IMR-90 (cell line): Measurements from ENCODE around the gene H6PD. TPM values are rescaled to one million over a fixed set of nuclear protein-coding genes. Genes with fewer than 3 reads are reported as not detected.
A peak's percentile ranks its signal among the peaks of the same experiment; 100 is the strongest.

Source experiments
- ATAC-seq: fragments of 200-7000 bp; cut with Tn5 transposase; 2 replicates; pipeline ENCODE4 v1.9.1; 2020; ENCODE audit warnings: low read depth, mild to moderate bottlenecking, moderate library complexity
- BruUV-seq: library from RNA; stranded (reverse); fragments of 400-500 nt; replicated peaks from 2 replicates; lab custom pipeline; 2021; lab: Mats Ljungman, UMichigan
- CTCF ChIA-PET: fragments of 300-600 bp; formaldehyde crosslinking; extraction: SDS; loops from one replicate; lab custom pipeline; 2021; ENCODE audit warnings: antibody characterized with exemption; lab: Yijun Ruan, JAX
- POLR2A ChIA-PET: fragments of 300-600 bp; sonication (Branson Sonifier 250); formaldehyde crosslinking; loops from one replicate; lab custom pipeline; 2022; ENCODE audit warnings: antibody characterized with exemption; ENCODE audit not compliant: unreplicated experiment; lab: Charles Lee
- DNase-seq: peaks from one replicate; pipeline ENCODE4 v3.0.0; 2013
- H2AFZ ChIP-seq: replicated peaks from 2 replicates; pipeline ENCODE3; 2013; ENCODE audit warnings: low read length, mild to moderate bottlenecking; ENCODE audit not compliant: poor library complexity
- H2AK5ac ChIP-seq: 2 replicates; pipeline ENCODE4 v1.6.1; 2013; ENCODE audit warnings: low read depth, low read length, inconsistent platforms
- H2AK9ac ChIP-seq: replicated peaks from 2 replicates; pipeline ENCODE3; 2013; ENCODE audit warnings: mild to moderate bottlenecking, low read depth, low read length, moderate library complexity; ENCODE audit not compliant: poor library complexity
- H2BK120ac ChIP-seq: 2 replicates; pipeline ENCODE4 v1.6.1; 2013; ENCODE audit warnings: low read depth, low read length, inconsistent platforms
- H2BK15ac ChIP-seq: 3 replicates; pipeline ENCODE4 v1.6.1; 2013; ENCODE audit warnings: low read depth, low read length, inconsistent platforms
- H2BK20ac ChIP-seq: 2 replicates; pipeline ENCODE4 v1.6.1; 2013; ENCODE audit warnings: low read depth, mild to moderate bottlenecking, inconsistent platforms, low read length, moderate library complexity
- H2BK5ac ChIP-seq: 2 replicates; pipeline ENCODE4 v1.6.1; 2013; ENCODE audit warnings: mild to moderate bottlenecking, low read depth, low read length, inconsistent platforms; ENCODE audit not compliant: poor library complexity, severe bottlenecking
- H3K14ac ChIP-seq: replicated peaks from 2 replicates; pipeline ENCODE4 v1.6.1; 2013; ENCODE audit warnings: low read depth, low read length, inconsistent platforms
- H3K18ac ChIP-seq: 2 replicates; pipeline ENCODE4 v1.6.1; 2013; ENCODE audit warnings: low read depth, low read length, control low read depth
- H3K23ac ChIP-seq: 2 replicates; pipeline ENCODE4 v1.6.1; 2013; ENCODE audit warnings: low read depth, low read length, inconsistent platforms
- H3K27ac ChIP-seq: 2 replicates; pipeline ENCODE4 v1.5.1; 2013; ENCODE audit warnings: mild to moderate bottlenecking, control low read depth, low read length; ENCODE audit not compliant: insufficient read depth
- H3K27me3 ChIP-seq: 2 replicates; pipeline ENCODE4 v1.6.1; 2013; ENCODE audit warnings: low read length; ENCODE audit not compliant: control insufficient read depth, insufficient read depth
- H3K36me3 ChIP-seq: 2 replicates; pipeline ENCODE4 v1.6.1; 2013; ENCODE audit warnings: low read length, mixed read lengths; ENCODE audit not compliant: control insufficient read depth, insufficient read depth
- H3K4ac ChIP-seq: 2 replicates; pipeline ENCODE4 v1.6.1; 2013; ENCODE audit warnings: low read depth, low read length, inconsistent platforms
- H3K4me1 ChIP-seq: 2 replicates; pipeline ENCODE4 v1.6.1; 2013; ENCODE audit warnings: low read length, mixed read lengths; ENCODE audit not compliant: control insufficient read depth, insufficient read depth
- H3K4me2 ChIP-seq: 2 replicates; pipeline ENCODE4 v1.6.1; 2013; ENCODE audit warnings: low read depth, mild to moderate bottlenecking, control low read depth, low read length, moderate library complexity
- H3K4me3 ChIP-seq: 2 replicates; pipeline ENCODE4 v1.5.1; 2013; ENCODE audit warnings: low read depth, mild to moderate bottlenecking, control low read depth, low read length, moderate library complexity; ENCODE audit not compliant: insufficient read depth
- H3K56ac ChIP-seq: 2 replicates; pipeline ENCODE4 v1.6.1; 2013; ENCODE audit warnings: low read length, inconsistent platforms; ENCODE audit not compliant: insufficient read depth; ENCODE audit errors: extremely low read depth
- H3K79me1 ChIP-seq, 2 experiments: 2 replicates each; pipeline ENCODE4 v1.6.1; 2013; ENCODE audit warnings: low read length in 2 of 2, inconsistent platforms in 1 of 2, low read depth in 1 of 2
- H3K9ac ChIP-seq: 2 replicates; pipeline ENCODE4 v1.6.1; 2013; ENCODE audit warnings: low read depth, low read length, control low read depth
- H3K9me1 ChIP-seq: 2 replicates; pipeline ENCODE4 v1.6.1; 2013; ENCODE audit warnings: low read length, inconsistent platforms; ENCODE audit not compliant: insufficient read depth
- H3K9me3 ChIP-seq: 2 replicates; pipeline ENCODE4 v1.6.1; 2013; ENCODE audit warnings: low read length; ENCODE audit not compliant: control insufficient read depth, insufficient read depth
- H4K20me1 ChIP-seq: 2 replicates; pipeline ENCODE4 v1.6.1; 2013; ENCODE audit warnings: low read length, inconsistent platforms; ENCODE audit not compliant: insufficient read depth
- H4K5ac ChIP-seq: 2 replicates; pipeline ENCODE4 v1.6.1; 2013; ENCODE audit warnings: mild to moderate bottlenecking, low read depth, low read length, control low read depth
- H4K8ac ChIP-seq, 2 experiments: 2 replicates each; pipeline ENCODE4 v1.6.1; 2013; ENCODE audit warnings: low read depth in 2 of 2, low read length in 2 of 2, control low read depth in 1 of 2, inconsistent platforms in 1 of 2
- H4K91ac ChIP-seq: 2 replicates; pipeline ENCODE4 v1.6.1; 2013; ENCODE audit warnings: low read depth, low read length, inconsistent platforms; ENCODE audit not compliant: insufficient read depth
- BHLHE40 ChIP-seq: fragments of 150-350 bp; IDR thresholded peaks from 2 replicates; pipeline ENCODE4 v1.6.1; 2016; ENCODE audit warnings: mild to moderate bottlenecking, low read depth, low read length
- CEBPB ChIP-seq: IDR thresholded peaks from 2 replicates; pipeline ENCODE4 v1.6.1; 2012; ENCODE audit warnings: low read depth, low read length, improper control_type of control experiment
- CHD1 ChIP-seq: IDR thresholded peaks from 2 replicates; pipeline ENCODE4 v1.6.1; 2012; ENCODE audit warnings: low read depth, low read length, improper control_type of control experiment
- FOS ChIP-seq: fragments of 150-350 bp; IDR thresholded peaks from 2 replicates; pipeline ENCODE4 v1.6.1; 2016; ENCODE audit warnings: low read depth, low read length
- MAFK ChIP-seq: IDR thresholded peaks from 2 replicates; pipeline ENCODE4 v1.6.1; 2012; ENCODE audit warnings: low read depth, low read length, improper control_type of control experiment
- MAZ ChIP-seq: IDR thresholded peaks from 2 replicates; pipeline ENCODE4 v1.6.1; 2012; ENCODE audit warnings: low read depth, mild to moderate bottlenecking, low read length, improper control_type of control experiment, moderate library complexity, borderline replicate concordance
- MXI1 ChIP-seq: IDR thresholded peaks from 2 replicates; pipeline ENCODE4 v1.6.1; 2012; ENCODE audit warnings: low read depth, mild to moderate bottlenecking, low read length, moderate library complexity, borderline replicate concordance
- NFE2L2 ChIP-seq: fragments of 150-350 bp; IDR thresholded peaks from 2 replicates; pipeline ENCODE4 v1.6.1; 2016; ENCODE audit warnings: low read depth, mild to moderate bottlenecking, low read length
- RAD21 ChIP-seq: IDR thresholded peaks from 2 replicates; pipeline ENCODE4 v1.6.1; 2012; ENCODE audit warnings: low read length, improper control_type of control experiment
- SMC3 ChIP-seq: fragments of 150-350 bp; IDR thresholded peaks from 2 replicates; pipeline ENCODE4 v1.6.1; 2016; ENCODE audit warnings: low read depth, mild to moderate bottlenecking, antibody characterized with exemption, low read length, moderate library complexity
- WGBS, 2 experiments: methylation state at CpG; one replicate each; pipeline versions ENCODE4 v1.1.5 to v1.1.7; 2013; ENCODE audit warnings: missing lambda C conversion rate in 2 of 2; ENCODE audit not compliant: insufficient read length in 1 of 2; ENCODE audit errors: extremely low coverage in 2 of 2; 5-methylcytosine and 5-hydroxymethylcytosine counted together
- dilution Hi-C: fragments of 300-500 bp; cut with HindIII; formaldehyde crosslinking; loops from one replicate; pipeline ENCODE4 v1.14.3; 2018; ENCODE audit warnings: low sequenced_read_pairs; ENCODE audit not compliant: unreplicated experiment
- in situ Hi-C: fragments of 300-500 bp; cut with MboI; formaldehyde crosslinking; loops from 3 replicates; pipeline ENCODE4 v1.14.3; 2019; ENCODE audit warnings: low sequenced_read_pairs, inconsistent platforms, mixed read lengths
- intact Hi-C: fragments of 100-400 bp; cut with micrococcal nuclease; formaldehyde crosslinking; loops from 2 replicates; pipeline ENCODE4 v1.10.0; 2022
- polyA plus RNA-seq, 3 experiments: library from polyadenylated mRNA; depleted of rRNA; stranded (reverse); fragments of >200 nt; gene quantifications; 2 replicates each; pipeline ENCODE4 v1.2.3, GENCODE V29; 2012; ENCODE audit warnings: low replicate concordance in 1 of 3
- total RNA-seq: library from RNA; depleted of rRNA; stranded (reverse); fragments of >200 nt; gene quantifications from 2 replicates; pipeline ENCODE4 v1.2.3, GENCODE V29; 2012
- TF ChIP-seq, protein P1 (sequence below): fragments of 150-350 bp; IDR thresholded peaks from 2 replicates; pipeline ENCODE4 v1.6.1; 2017; ENCODE audit warnings: mild to moderate bottlenecking, antibody characterized with exemption, low read length, low read depth
- TF ChIP-seq, protein P2 (sequence below): conservative IDR thresholded peaks from 2 replicates; pipeline ENCODE4 v1.5.1; 2012; ENCODE audit warnings: mild to moderate bottlenecking, low read depth, low read length, improper control_type of control experiment

H6PD gene
- total and polyA plus RNA-seq, 2 of the 4 experiments (the other 2 are of a cell fraction), result 9.3 to 22.1 TPM

DNA sequence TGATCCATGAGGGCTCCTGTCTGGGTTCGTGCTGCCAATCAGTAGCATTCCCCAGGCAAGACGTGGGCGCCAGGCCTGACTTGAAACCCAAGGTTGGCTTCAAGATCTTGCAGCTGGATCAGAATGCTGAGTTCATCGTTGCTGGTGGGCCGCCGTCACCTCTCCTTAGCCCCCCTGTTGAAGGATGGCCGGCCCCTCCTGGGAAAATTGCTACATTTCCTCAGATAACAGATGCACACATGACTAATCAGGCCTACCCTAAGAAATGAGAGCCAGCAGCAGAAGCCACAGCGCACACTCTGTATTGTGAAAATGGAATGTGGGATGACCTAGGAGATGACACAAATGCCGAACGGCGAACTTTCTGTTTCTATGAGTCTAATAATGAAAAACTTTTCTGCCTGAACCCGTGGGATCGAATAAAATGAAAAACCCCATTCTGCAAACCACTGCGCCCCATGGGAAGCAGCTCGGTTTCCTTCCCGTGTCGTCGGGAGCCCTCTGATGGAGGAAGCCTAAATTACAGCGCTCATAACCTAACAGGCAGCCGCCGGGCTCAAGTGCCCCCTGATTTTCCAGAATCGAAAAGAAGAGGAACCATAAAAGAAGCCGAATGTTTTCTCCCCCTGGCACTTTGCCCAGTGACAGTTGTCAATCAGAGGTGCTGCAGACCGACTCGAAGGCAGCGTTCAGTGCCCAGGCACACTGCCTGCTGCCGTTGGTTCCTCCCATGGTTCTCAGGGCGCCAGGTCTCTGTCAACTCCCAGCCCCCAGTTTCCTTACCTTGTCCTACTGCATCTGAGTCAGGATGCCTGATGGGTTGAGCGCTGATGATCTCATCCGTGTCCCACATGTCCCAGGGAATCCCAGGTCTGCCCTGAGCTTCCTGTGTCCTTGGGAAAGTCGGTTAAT lies 38.2 kb upstream of the H6PD start:
- DNase-seq (peak; percentile 94), ATAC-seq (peak; percentile 68)
- peak overlapping the region; percentile 56 for H3K9ac ChIP-seq
- H3K4me1 ChIP-seq, result peaks cover 30% of the 10 kb centered on the region
- peak overlapping the region; percentile 47 for H4K91ac ChIP-seq
- no peak overlapping the region for H3K56ac ChIP-seq
- H3K18ac ChIP-seq, result peak overlapping the region; percentile 35
- H3K27ac ChIP-seq, result peak overlapping the region; percentile 71
- no peaks in the 10 kb centered on the region for H4K20me1 ChIP-seq
- H3K4me2 ChIP-seq, result peak overlapping the region; percentile 70
- intact Hi-C loops, result loop anchor here (1.0 to 2.0 kb wide), 2 partner anchors 54 to 86 kb away; no protein-coding TSS in a partner anchor
- H2AK9ac ChIP-seq, result peak overlapping the region; percentile 70
- no peaks in the 10 kb centered on the region for H3K36me3 ChIP-seq
- no TSS peak for BruUV-seq
- H2BK120ac ChIP-seq, result peak overlapping the region; percentile 69
- H4K8ac ChIP-seq, result peak overlapping the region; percentile 4 to 78
- 43% methylated on average over 8 of the region's 31 CpGs; no CpG with 5 or more reads in 1 of the 2 experiments for WGBS, 2 experiments
- H3K9me3 ChIP-seq, result no peaks in the 10 kb centered on the region
- H3K23ac ChIP-seq, result peak overlapping the region; percentile 75
- in situ Hi-C loops, result loop anchor here (5.0 kb wide), 1 partner anchor 84 kb away; no protein-coding TSS in a partner anchor
- CTCF ChIA-PET, result interaction anchor here (0.6 to 1.7 kb wide), 6 partner anchors 14 to 88 kb away, joined by 3 to 5 read pairs (median 4); no protein-coding TSS in a partner anchor
- peak overlapping the region; percentile 62; the same call in 1 of the 3 replicates for H2BK15ac ChIP-seq
- no peaks in the 10 kb centered on the region for H3K27me3 ChIP-seq
- H3K14ac ChIP-seq, result peak overlapping the region; percentile 80; the same call in 1 of the 2 replicates
- peaks cover 9% of the 10 kb centered on the region for H3K9me1 ChIP-seq
- H2AFZ ChIP-seq, result peak overlapping the region; percentile 83
- H2AK5ac ChIP-seq, result peak overlapping the region; percentile 89
- peaks cover 0 to 46% of the 10 kb centered on the region in 2 experiments; a peak in 2 of 4 replicates for H3K79me1 ChIP-seq
- peak overlapping the region; percentile 6 for H4K5ac ChIP-seq
- dilution Hi-C loops, result no loop called here
- peak overlapping the region; percentile 67 for H2BK20ac ChIP-seq
- peak overlapping the region; percentile 89 for H3K4ac ChIP-seq
- H2BK5ac ChIP-seq, result peak overlapping the region; percentile 64
- POLR2A ChIA-PET, result no interaction called here
- H3K4me3 ChIP-seq, result peak overlapping the region; percentile 2; the same call in 1 of the 2 replicates
- TF ChIP-seq CEBPB (peak; percentile 93), CHD1 (no peak), MAFK (peak; percentile 23; the same call in 1 of the 2 replicates), MAZ (peak; percentile 61; the same call in 1 of the 2 replicates), SMC3 (peak; percentile 58), RAD21 (peak; percentile 77), FOS (peak; percentile 66), BHLHE40 (peak; percentile 34), NFE2L2 (peak; percentile 73), MXI1 (no peak)
- TF ChIP-seq, protein P1, sequence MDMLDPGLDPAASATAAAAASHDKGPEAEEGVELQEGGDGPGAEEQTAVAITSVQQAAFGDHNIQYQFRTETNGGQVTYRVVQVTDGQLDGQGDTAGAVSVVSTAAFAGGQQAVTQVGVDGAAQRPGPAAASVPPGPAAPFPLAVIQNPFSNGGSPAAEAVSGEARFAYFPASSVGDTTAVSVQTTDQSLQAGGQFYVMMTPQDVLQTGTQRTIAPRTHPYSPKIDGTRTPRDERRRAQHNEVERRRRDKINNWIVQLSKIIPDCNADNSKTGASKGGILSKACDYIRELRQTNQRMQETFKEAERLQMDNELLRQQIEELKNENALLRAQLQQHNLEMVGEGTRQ, result peak; percentile 29
- TF ChIP-seq, protein P2, sequence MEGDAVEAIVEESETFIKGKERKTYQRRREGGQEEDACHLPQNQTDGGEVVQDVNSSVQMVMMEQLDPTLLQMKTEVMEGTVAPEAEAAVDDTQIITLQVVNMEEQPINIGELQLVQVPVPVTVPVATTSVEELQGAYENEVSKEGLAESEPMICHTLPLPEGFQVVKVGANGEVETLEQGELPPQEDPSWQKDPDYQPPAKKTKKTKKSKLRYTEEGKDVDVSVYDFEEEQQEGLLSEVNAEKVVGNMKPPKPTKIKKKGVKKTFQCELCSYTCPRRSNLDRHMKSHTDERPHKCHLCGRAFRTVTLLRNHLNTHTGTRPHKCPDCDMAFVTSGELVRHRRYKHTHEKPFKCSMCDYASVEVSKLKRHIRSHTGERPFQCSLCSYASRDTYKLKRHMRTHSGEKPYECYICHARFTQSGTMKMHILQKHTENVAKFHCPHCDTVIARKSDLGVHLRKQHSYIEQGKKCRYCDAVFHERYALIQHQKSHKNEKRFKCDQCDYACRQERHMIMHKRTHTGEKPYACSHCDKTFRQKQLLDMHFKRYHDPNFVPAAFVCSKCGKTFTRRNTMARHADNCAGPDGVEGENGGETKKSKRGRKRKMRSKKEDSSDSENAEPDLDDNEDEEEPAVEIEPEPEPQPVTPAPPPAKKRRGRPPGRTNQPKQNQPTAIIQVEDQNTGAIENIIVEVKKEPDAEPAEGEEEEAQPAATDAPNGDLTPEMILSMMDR, result peak; percentile 76
